22Rv1 (cell line): ENCODE data around the gene FASTKD1.

Source experiments
- CTCF ChIP-seq: fragments of 450-650 bp; IDR thresholded peaks from 2 replicates; pipeline ENCODE4 v1.5.1; 2017; ENCODE audit warnings: mild to moderate bottlenecking
- ZFX ChIP-seq: fragments of 450-650 bp; IDR thresholded peaks from 2 replicates; pipeline ENCODE4 v1.6.1; 2017; ENCODE audit warnings: antibody characterized with exemption, borderline replicate concordance

GRCh38 chr2:169490834-169491233, 82.8 kb downstream of the FASTKD1 start:
- TF ChIP-seq CTCF (no peak), ZFX (no peak)
